Measurements from ENCODE around the gene MAP7.
"Not testable (repeated sequence)": the region's sequence is repeated elsewhere in the genome, so short reads cannot be mapped to it uniquely, and the experiment has no call there.

MAP7 gene

DNA sequence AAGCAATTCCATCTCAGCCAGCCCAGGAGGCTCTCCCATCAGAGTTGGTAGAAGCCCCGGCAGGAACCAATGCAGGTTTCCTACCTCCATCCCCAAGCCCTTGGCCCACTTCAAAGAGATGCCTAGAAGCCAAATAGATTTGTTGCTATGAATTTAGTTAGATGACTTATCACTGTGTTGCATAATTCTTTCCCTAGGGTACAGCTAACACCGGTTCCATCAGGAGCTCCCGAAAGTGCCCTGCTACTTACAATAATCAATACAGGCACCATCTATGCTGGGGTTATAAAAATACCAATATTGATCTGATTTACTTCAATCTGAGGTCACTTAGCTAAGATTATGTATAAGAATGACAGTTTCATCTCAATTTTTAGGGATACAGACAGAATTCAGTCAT, 113.0 kb downstream of the MAP7 start:
- FAIRE-seq (no peak), DNase-seq (ENCODE audit: extremely low spot score, insufficient read length, low read depth) (no peak)

GRCh38 chr6:136435101-136435500, 115.1 kb downstream of the MAP7 start:
- no peak for DNase-seq (ENCODE audit: extremely low spot score, insufficient read length, low read depth)
- no peak for FAIRE-seq

DNA sequence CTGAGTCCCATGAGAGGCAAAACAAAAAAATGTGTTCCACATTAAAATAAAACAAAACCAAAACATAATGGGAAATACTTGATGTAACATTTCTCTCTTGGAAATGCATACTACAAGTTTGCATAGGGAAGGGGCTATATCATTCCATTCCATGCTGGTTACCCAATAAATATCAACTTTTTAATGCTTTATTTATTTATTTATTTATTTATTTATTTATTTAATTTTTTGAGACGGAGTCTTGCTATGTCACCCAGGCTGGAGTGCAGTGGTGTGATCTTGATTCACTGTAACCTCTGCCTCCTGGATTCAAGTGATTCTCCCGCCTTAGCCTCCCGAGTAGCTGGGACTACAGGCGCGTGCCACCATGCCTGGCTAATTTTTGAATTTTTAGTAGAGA, 118.9 kb downstream of the MAP7 start:
- DNase-seq (ENCODE audit: extremely low spot score, insufficient read length, low read depth); FAIRE-seq: not testable (repeated sequence)

- FAIRE-seq (no peak), DNase-seq (ENCODE audit: extremely low spot score, insufficient read length, low read depth) (no peak)
These were observed 120.8 kb downstream of the MAP7 start for GRCh38 chr6:136429264-136430065.

DNA sequence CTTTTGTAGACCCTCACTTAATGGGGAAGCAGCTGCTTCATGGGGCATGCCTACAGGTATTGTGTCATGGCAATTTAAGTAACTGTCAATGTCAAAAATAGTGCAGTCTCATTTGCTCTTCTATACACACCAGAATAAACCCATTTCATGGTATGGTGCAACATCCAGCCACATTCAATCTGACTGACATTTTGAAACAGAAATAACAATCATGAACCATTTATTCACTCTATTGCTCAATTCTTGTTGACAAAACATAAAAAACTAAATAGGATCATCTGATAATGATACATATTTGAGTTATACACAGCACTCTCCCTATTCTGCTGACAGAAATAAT, 122.9 kb downstream of the MAP7 start:
- no peak for FAIRE-seq
- no peak for DNase-seq (ENCODE audit: extremely low spot score, insufficient read length, low read depth)

- no peak for FAIRE-seq
- no peak for DNase-seq (ENCODE audit: extremely low spot score, insufficient read length, low read depth)
These were observed 123.4 kb downstream of the MAP7 start for GRCh38 chr6:136426627-136427377.

DNA sequence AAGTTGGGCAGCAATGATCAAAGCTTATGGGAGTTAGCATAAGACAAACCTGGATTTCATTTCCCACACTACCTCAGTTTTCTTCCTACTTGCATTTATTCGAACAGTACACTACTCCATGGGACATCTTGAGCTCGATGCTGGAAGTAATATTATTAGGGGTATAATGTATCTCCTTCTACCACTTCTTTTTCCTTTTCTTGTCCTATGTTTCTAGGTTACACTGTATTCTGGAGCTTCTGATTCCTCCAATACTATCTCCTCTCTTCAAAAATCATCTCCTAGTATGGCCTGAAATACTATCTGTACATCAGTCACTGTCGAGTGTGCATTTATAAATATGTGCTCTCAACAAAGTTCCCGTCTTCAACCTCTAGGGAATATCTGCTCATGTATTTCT, 124.4 kb downstream of the MAP7 start:
- FAIRE-seq, result no peak

GRCh38 chr6:136424901-136425300, 125.3 kb downstream of the MAP7 start:
- no peak for FAIRE-seq
- no peak for DNase-seq (ENCODE audit: extremely low spot score, insufficient read length, low read depth)

More for the DNA sequence above, 124.4 kb downstream of the MAP7 start:
- no peak for DNase-seq (ENCODE audit: extremely low spot score, insufficient read length, low read depth)

- DNase-seq (ENCODE audit: extremely low spot score, insufficient read length, low read depth), result no peak
- no peak for FAIRE-seq
These were observed 125.8 kb downstream of the MAP7 start for GRCh38 chr6:136424450-136424849.

- FAIRE-seq, result no peak
- DNase-seq (ENCODE audit: extremely low spot score, insufficient read length, low read depth), result no peak
These were observed 128.6 kb downstream of the MAP7 start for GRCh38 chr6:136421537-136422158.

DNA sequence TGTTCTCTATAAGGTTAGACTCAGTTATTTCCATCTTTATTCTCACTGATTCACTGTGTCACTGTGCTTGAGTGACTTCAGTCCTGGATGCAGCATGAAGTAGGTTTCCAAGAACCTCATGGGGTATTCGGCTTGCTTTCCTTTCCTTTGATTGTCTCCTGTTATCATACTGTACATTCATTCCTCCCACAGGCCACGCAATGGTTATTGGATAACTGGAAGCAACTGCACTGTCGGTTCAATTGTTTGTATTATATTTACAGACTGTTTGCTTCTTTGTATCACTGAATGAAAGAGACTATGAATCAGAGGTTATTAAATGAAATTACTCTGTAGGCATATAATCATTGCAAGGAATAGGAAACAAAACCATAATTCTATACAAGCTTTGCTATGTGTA, 129.4 kb downstream of the MAP7 start:
- FAIRE-seq (no peak), DNase-seq (ENCODE audit: extremely low spot score, insufficient read length, low read depth) (no peak)

DNA sequence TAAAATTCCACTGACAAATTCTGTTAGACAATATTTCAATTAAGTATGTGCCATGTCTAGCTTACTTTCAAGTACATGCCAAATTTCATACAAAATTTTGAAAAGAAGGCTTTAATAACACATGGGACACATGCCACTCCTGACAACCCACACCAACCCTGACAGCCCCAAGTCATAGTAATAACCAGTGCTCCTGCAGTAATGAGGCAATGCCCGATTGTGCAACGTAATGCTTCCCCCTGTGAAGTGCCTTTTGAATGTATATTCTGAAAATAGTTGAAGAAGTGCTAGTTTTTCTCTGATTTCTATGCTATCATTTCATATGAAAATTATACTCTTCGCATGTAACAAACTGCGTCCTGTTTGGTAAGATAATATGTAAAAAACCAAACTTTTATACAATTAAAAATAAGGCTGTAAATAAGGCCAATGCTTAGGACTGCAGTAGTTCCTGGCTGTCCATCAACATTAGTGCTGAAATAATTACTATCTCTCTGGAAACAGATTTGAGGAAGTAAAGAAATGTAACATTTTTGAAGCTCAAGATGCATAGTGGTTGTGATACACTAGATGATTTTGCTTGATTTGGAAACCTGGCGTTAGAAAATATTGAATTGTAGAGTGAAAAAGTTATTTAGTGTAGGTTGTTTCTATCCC, 134.7 kb downstream of the MAP7 start:
- DNase-seq (ENCODE audit: extremely low spot score, insufficient read length, low read depth), result no peak
- no peak for FAIRE-seq

DNA sequence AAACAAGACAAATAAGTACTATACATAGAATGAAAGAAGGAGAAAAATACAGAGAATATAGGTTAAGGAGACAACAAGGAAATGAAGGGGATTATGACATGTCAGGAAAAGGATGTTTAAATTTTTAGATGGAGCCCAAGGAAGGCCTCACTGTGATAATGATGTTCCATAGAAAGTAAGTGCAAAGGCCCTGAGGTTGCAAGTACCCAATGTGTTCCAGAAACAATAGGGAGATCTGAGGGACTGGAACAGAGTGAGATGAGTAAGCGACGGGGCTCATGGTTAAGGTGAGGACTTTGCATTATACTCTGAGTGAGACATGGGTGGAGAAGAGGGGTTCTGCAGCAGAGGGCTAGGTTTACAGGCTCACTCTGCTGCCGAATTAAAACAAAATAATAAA, 137.8 kb downstream of the MAP7 start:
- no peak for FAIRE-seq
- DNase-seq (ENCODE audit: extremely low spot score, insufficient read length, low read depth), result no peak

GRCh38 chr6:136411453-136412354, 138.5 kb downstream of the MAP7 start:
- no peak for DNase-seq (ENCODE audit: extremely low spot score, insufficient read length, low read depth)
- FAIRE-seq, result no peak

DNA sequence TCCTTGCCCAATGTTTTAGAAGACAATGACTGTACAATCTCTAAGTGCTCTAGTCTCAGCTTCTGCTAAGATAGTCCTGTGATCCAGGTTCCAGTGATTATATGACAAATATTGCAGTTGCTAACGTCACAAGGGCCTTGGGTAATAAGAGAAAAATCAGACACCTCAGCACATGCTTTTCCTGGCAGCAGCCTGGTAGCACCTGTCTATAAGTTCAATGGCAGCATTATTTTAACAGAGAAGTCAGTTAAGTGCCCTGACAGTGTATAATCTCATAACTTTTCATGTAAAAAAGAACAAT, 139.2 kb downstream of the MAP7 start:
- FAIRE-seq (no peak), DNase-seq (ENCODE audit: extremely low spot score, insufficient read length, low read depth) (no peak)

DNA sequence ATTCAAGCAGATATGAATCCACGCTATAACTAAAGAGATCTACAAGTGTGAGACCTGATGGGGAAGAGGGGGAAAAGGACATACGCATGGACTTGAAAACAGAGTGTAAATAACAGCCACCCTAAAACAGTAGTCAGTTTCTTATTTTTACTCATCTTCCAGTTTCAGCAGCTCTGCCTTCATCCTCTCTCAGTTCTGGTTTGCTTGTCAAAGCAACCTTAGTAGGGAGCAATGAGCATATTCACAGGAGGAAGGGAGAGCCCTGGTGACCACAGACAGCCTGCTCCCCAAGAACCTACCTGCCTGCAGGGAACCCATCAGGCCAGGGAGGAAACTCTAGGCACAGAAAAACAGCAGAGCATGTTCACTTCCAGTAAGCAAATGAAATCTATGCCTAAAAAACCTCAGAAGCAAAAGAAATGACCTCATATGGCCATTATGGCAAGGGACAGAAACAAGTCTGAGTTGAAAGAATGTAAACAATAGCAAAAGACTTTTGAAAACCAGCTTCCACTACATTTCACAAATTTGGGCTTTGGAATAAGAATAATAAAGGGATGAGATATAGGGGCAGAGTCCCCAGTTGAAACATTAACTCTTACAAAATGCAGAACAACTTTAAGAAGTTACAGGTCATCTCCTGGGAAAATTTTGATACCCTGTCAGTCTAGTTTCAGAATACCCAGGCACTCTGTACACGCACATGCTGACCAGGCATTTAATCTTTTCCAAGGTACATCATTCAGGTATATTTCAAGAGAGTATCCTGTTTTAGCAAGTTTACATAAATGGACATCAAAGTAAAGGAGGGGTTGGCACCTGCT, 139.8 kb downstream of the MAP7 start:
- peak; percentile 18 for FAIRE-seq
- no peak for DNase-seq (ENCODE audit: extremely low spot score, insufficient read length, low read depth)

DNA sequence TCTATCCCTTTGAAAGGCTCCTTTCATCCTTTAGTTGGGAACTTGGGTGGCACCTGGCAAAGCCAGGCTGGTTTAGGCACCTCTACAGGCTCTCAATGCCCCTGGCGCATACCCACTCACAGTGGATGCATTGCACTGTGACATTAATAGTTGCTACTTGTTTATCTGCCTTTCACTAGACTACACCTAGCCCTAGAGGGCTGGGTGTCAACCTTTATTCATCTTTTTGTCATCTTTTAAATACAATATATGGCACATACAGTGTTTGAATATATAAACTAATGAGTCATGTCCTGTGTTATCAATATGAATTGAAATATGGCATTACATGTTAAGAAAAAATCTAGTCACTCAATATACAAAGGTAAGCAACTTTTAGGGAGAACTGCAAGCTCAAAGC, 140.6 kb downstream of the MAP7 start:
- DNase-seq (ENCODE audit: extremely low spot score, insufficient read length, low read depth), result no peak
- no peak for FAIRE-seq

- DNase-seq (ENCODE audit: extremely low spot score, insufficient read length, low read depth) (no peak), FAIRE-seq (no peak)
These were observed 142.0 kb downstream of the MAP7 start for GRCh38 chr6:136408204-136408603.

GRCh38 chr6:136405420-136406029, 144.7 kb downstream of the MAP7 start:
- DNase-seq (ENCODE audit: extremely low spot score, insufficient read length, low read depth), result no peak
- no peak for FAIRE-seq
